Caco-2 (cell line): ENCODE data around the gene RACGAP1. TPM values are rescaled to one million over a fixed set of nuclear protein-coding genes. Genes with fewer than 3 reads are reported as not detected.

Source experiments
- BruUV-seq: library from RNA; stranded (reverse); fragments of 400-500 nt; replicated peaks from 2 replicates; lab custom pipeline; 2021; lab: Mats Ljungman, UMichigan
- CTCF ChIA-PET: fragments of 300-600 bp; sonication (Branson Sonifier 250); formaldehyde crosslinking; loops from one replicate; lab custom pipeline; 2022; ENCODE audit warnings: antibody characterized with exemption; lab: Charles Lee
- POLR2A ChIA-PET: fragments of 300-600 bp; sonication (Branson Sonifier 250); formaldehyde crosslinking; loops from one replicate; lab custom pipeline; 2022; ENCODE audit warnings: antibody characterized with exemption; lab: Charles Lee
- DNase-seq, 2 experiments: peaks; one replicate each; pipeline versions ENCODE4 v3.0.0 to v3.0.0-alpha.2; 2020 to 2022
- H3K27me3 ChIP-seq: replicated peaks from 2 replicates; pipeline ENCODE4 v1.6.0; 2011; ENCODE audit warnings: low read length; ENCODE audit not compliant: control insufficient read depth, insufficient read depth
- H3K36me3 ChIP-seq: 2 replicates; pipeline ENCODE4 v1.5.1; 2011; ENCODE audit warnings: low read length; ENCODE audit not compliant: control insufficient read depth, insufficient read depth
- H3K4me1 ChIP-seq: fragments of 250-450 bp; sonication (Bioruptor Pico); 2 replicates; pipeline ENCODE4 v1.5.1; 2020; ENCODE audit warnings: mild to moderate bottlenecking
- H3K4me3 ChIP-seq: 2 replicates; pipeline ENCODE4 v1.5.1; 2011; ENCODE audit warnings: low read depth, mild to moderate bottlenecking, control low read depth, low read length
- H3K9me3 ChIP-seq: fragments of 250-450 bp; sonication (Bioruptor Pico); 2 replicates; pipeline ENCODE4 v1.5.1; 2020; ENCODE audit warnings: mild to moderate bottlenecking, moderate library complexity
- H3K27ac Mint-ChIP-seq: one replicate; pipeline ENCODE4 v1.8.0; 2022; ENCODE audit warnings: mixed read lengths; ENCODE audit not compliant: unreplicated experiment
- H3K27me3 Mint-ChIP-seq: one replicate; pipeline ENCODE4 v1.8.0; 2022; ENCODE audit warnings: mixed read lengths; ENCODE audit not compliant: insufficient read depth, unreplicated experiment
- H3K36me3 Mint-ChIP-seq: one replicate; pipeline ENCODE4 v1.8.0; 2022; ENCODE audit warnings: mild to moderate bottlenecking, mixed read lengths; ENCODE audit not compliant: insufficient read depth, unreplicated experiment
- H3K4me1 Mint-ChIP-seq: one replicate; pipeline ENCODE4 v1.8.0; 2022; ENCODE audit warnings: low read depth, mixed read lengths; ENCODE audit not compliant: unreplicated experiment
- H3K4me3 Mint-ChIP-seq: one replicate; pipeline ENCODE4 v1.8.0; 2022; ENCODE audit warnings: mild to moderate bottlenecking, moderate library complexity, mixed read lengths; ENCODE audit not compliant: unreplicated experiment
- H3K9me3 Mint-ChIP-seq: one replicate; pipeline ENCODE4 v1.8.0; 2022; ENCODE audit warnings: mixed read lengths; ENCODE audit not compliant: unreplicated experiment
- CTCF ChIP-seq, 2 experiments: fragments of 200-600 bp in 1 of 2; IDR thresholded peaks; 1 replicate in 1 of 2; 2 replicates in 1 of 2; pipeline versions ENCODE4 v1.5.1 to v1.8.0; 2011 to 2022; ENCODE audit warnings: antibody characterized with exemption in 1 of 2, control low read depth in 1 of 2, inconsistent platforms in 1 of 2, low read depth in 1 of 2, low read length in 1 of 2, mild to moderate bottlenecking in 1 of 2, moderate library complexity in 1 of 2; ENCODE audit not compliant: insufficient read depth in 1 of 2, severe bottlenecking in 1 of 2, unreplicated experiment in 1 of 2
- intact Hi-C: fragments of 100-400 bp; cut with micrococcal nuclease; formaldehyde crosslinking; loops from one replicate; pipeline ENCODE4 v1.10.0; 2022; ENCODE audit not compliant: unreplicated experiment
- total RNA-seq: library from RNA; stranded (reverse); gene quantifications from 2 replicates; pipeline ENCODE4 v1.2.3, GENCODE V29; 2022

RACGAP1 gene
- total RNA-seq, 1 experiment from 2014 or later: 131 TPM

DNA sequence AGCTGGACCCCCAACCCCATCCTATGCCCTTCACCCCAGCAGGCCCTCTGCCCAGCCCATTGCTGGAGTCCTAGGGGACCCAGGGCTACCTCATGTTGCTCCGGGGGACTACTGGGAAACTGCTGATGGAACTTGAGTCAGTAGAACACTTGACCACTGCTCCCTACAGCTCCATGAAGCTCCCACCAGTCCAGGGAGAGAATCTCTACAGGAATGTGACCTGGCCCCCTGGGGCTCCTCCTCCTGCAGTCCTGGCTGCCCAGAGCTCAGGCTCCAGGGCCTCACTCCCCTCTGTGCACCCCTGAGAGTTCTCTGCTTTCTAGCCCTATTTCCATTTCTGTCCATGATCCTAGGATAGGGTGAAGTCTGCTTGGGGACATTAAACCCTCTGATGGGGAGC is 85.6 kb downstream of the RACGAP1 start:
- CTCF ChIA-PET: interaction anchor here (0.7 to 1.5 kb wide), 4 partner anchors 7 to 116 kb away, joined by 4 to 6 read pairs (median 4); partner anchors contain the start of gene AQP2
- no peak for TF ChIP-seq CTCF (IDR thresholded peaks at IDR 0.05; ENCODE audit: insufficient read depth in 1 of 2, low read depth in 1 of 2, low read length in 1 of 2, severe bottlenecking in 1 of 2, unreplicated experiment in 1 of 2)
- BruUV-seq: no TSS peak
- no peak overlapping the region for H3K4me3 ChIP-seq
- Mint-ChIP-seq H3K4me1 (no peaks in the 10 kb centered on the region), H3K9me3 (no peaks in the 10 kb centered on the region), H3K36me3 (peaks cover 5% of the 10 kb centered on the region), H3K4me3 (no peak overlapping the region), H3K27ac (no peak overlapping the region), H3K27me3 (no peaks in the 10 kb centered on the region)
- intact Hi-C loops: no loop called here
- H3K4me1 ChIP-seq: no peaks in the 10 kb centered on the region; the same call in none of the 2 replicates
- DNase-seq: no peak
- H3K9me3 ChIP-seq: no peaks in the 10 kb centered on the region
- H3K27me3 ChIP-seq: no peaks in the 10 kb centered on the region
- POLR2A ChIA-PET: interaction anchor here (0.7 kb wide), 1 partner anchor 138 kb away, joined by 3 read pairs; no protein-coding TSS in a partner anchor
- H3K36me3 ChIP-seq: no peaks in the 10 kb centered on the region

DNA sequence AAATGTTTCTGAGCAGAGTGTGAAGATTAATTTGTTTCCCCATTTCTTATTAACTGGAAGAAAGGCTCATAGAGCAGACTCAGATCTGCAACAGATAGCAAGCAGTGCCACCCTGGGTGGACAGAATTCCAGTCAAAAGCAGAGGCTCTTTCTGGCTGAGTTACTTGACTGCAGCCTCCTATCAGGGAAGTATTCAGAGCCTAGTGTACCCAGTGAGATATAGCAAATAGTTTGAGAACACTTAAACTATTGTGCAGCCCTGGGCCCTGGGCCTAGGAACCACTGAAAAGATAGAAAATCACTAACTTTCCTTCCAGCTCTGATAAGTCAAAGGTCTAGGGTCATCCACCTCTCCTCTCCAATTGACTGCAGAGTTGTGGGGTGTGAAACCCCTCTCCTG is 86.0 kb downstream of the RACGAP1 start:
- H3K9me3 Mint-ChIP-seq: no peaks in the 10 kb centered on the region
- H3K4me3 Mint-ChIP-seq: no peak overlapping the region
- no peaks in the 10 kb centered on the region for H3K27me3 Mint-ChIP-seq
- intact Hi-C loops: no loop called here
- H3K4me1 ChIP-seq: no peaks in the 10 kb centered on the region; the same call in none of the 2 replicates
- DNase-seq: no peak
- no peaks in the 10 kb centered on the region for H3K36me3 ChIP-seq
- no peak overlapping the region for H3K27ac Mint-ChIP-seq
- H3K27me3 ChIP-seq: no peaks in the 10 kb centered on the region
- TF ChIP-seq CTCF (IDR thresholded peaks at IDR 0.05; ENCODE audit: insufficient read depth in 1 of 2, low read depth in 1 of 2, low read length in 1 of 2, severe bottlenecking in 1 of 2, unreplicated experiment in 1 of 2): no peak
- H3K9me3 ChIP-seq: no peaks in the 10 kb centered on the region
- CTCF ChIA-PET: interaction anchor here (0.7 to 1.5 kb wide), 2 partner anchors 11 to 117 kb away, joined by 4 to 5 read pairs; partner anchors contain the start of gene AQP2
- POLR2A ChIA-PET: no interaction called here
- peaks cover 5% of the 10 kb centered on the region for H3K36me3 Mint-ChIP-seq
- BruUV-seq: no TSS peak
- no peaks in the 10 kb centered on the region for H3K4me1 Mint-ChIP-seq
- H3K4me3 ChIP-seq: no peak overlapping the region

Other genes starting within 250 kb of the RACGAP1 start
- gene NCKAP5L, start 197.1 kb downstream of the RACGAP1 start, total RNA-seq: 17.8 and 19.5 TPM in 2 replicates
- gene BCDIN3D, start 182.4 kb downstream of the RACGAP1 start, total RNA-seq: 5.7 and 6.6 TPM in 2 replicates
- 0.07 and 0.09 TPM in 2 replicates for gene FAIM2, start 121.6 kb downstream of the RACGAP1 start, total RNA-seq
- gene AQP2, start 74.8 kb downstream of the RACGAP1 start, total RNA-seq: not detected in 2 replicates
- gene AQP5, start 63.6 kb downstream of the RACGAP1 start, total RNA-seq: not detected in 2 replicates
- gene AQP6, start 52.5 kb downstream of the RACGAP1 start, total RNA-seq: not detected in 2 replicates
- gene ASIC1, start 32.1 kb upstream of the RACGAP1 start, total RNA-seq: 15.6 and 17.8 TPM in 2 replicates
- gene SMARCD1, start 59.8 kb upstream of the RACGAP1 start, total RNA-seq: 142 and 158 TPM in 2 replicates
- gene GPD1, start 78.5 kb upstream of the RACGAP1 start, total RNA-seq: 1.5 and 1.9 TPM in 2 replicates
- gene COX14, start 86.7 kb upstream of the RACGAP1 start, total RNA-seq: 85.0 and 86.3 TPM in 2 replicates
- 61.6 and 62.6 TPM in 2 replicates for gene CERS5, start 141.9 kb upstream of the RACGAP1 start, total RNA-seq